NCI-H1694 (cell line): Measurements from ENCODE around the gene WWOX.

Experiments
- DNase-seq: peaks from one replicate; lab custom pipeline; 2025; lab: John Stamatoyannopoulos, UW

Gene WWOX

GRCh38 chr16:78852081-78852635 is 752.7 kb downstream of the WWOX start:
- no peak for DNase-seq

DNA sequence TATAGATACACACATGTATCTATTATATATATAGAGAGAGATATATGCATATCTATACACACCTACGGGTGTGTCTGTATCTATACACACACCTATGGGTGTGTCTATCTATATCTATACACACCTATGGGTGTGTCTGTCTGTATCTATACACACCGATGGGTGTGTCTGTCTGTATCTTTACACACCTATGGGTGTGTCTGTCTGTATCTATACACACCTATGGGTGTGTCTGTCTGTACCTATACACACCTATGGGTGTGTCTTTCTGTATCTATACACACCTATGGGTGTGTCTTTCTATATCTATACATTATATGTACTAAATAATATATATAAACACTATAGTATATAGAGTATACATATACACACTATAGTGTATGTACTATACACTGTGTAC is 762.6 kb downstream of the WWOX start:
- no peak for DNase-seq

DNA sequence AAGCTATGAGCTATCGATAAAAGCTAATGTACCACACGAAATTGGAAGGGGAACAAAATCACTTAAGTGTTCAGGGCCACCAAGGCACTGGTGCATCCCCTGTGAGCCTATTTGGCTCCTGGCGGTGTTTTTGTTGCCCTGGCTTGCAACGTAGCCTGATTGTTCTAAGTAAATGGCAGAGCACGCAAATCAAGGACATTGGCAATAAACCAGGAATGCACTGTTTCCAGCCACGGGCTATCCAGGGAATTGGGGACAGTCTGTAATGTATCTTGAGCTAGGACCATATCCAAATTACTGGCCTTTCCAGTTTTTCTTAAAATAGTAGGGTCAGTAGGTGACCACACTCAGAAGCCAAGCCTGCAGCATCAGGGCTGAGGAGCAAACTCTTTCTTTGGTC is 767.1 kb downstream of the WWOX start:
- DNase-seq = no peak

GRCh38 chr16:78869492-78869891 is 770.0 kb downstream of the WWOX start:
- DNase-seq = no peak

- no peak for DNase-seq
Measured at GRCh38 chr16:78871241-78871640, 771.8 kb downstream of the WWOX start.

DNA sequence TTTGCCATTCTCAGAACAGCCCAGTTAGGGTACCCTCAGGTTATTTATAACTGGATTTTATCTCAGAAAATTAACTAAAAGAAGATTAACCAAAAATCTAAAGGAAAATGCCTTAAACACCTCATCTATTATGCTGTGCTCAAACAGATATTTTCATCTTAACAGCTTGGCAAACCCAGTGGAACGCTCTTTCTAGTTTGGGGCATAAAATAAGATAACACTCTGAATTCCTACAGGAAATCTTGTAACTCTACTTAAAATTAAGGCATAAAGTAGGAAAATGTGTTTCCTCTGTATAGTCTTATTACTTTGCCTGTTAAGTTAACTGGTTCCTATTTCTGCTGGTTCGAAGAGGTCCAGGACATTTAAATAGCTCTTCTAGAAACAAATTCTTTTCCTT is 777.2 kb downstream of the WWOX start:
- no peak for DNase-seq

GRCh38 chr16:78877114-78877655 is 777.7 kb downstream of the WWOX start:
- DNase-seq = no peak

- no peak for DNase-seq
Measured at GRCh38 chr16:78878570-78878969, 779.1 kb downstream of the WWOX start.

DNA sequence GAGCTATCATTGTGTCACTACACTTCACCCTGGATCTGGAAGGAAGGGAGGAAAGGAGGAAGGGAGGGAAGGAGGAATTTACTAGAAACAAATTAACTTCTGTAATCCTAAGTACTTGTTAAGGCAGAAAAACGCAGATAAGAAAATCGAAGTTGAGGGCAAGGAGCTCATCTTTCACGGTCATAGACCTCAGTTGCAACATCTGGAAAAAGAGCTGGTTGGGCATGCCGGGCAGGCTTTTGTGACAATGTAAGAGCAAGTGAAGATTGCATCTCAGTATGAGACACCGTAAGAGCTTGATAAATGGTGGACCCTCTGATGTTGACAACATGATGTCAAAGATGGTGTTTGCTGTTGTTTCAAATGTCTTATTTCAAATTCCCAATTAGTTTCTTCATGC is 779.6 kb downstream of the WWOX start:
- DNase-seq = no peak

DNA sequence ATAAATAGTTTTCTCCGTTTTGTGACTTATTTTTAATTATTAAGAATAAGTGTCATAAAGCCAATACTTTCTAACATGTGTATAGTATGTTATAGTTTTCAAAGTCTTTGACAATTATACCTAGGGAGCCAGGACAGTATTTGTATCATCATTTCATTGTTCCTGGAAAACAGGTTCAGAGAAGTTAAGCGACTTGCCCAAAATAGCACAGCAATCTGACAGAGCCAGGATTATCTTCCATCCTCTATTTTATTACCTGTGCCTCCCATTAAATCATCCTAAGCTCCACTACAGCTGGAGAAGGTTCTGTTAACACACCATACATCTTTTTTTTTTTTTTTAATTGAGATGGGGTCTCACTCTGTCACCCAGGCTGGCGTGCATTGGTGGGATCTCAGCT is 782.7 kb downstream of the WWOX start:
- DNase-seq = no peak

GRCh38 chr16:78882751-78883150 is 783.3 kb downstream of the WWOX start:
- DNase-seq = no peak

DNA sequence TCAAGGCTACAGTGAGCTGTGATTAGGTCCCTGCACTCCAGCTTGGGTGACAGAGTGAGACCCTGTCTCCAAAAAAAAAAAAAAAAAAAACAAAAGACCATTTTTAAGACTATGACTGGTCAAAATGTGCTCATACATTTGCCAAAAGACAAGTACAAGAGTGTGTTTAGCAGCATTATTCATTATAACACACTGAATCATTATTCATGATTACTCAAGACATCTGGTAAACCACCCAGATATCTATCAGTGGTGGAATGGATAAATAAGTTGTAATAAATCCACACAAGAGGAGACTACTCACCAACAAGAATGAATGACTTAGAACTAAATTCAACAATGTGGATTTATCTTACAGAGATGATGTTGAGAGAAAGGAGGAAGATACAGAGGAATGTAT is 784.8 kb downstream of the WWOX start:
- DNase-seq = no peak

DNA sequence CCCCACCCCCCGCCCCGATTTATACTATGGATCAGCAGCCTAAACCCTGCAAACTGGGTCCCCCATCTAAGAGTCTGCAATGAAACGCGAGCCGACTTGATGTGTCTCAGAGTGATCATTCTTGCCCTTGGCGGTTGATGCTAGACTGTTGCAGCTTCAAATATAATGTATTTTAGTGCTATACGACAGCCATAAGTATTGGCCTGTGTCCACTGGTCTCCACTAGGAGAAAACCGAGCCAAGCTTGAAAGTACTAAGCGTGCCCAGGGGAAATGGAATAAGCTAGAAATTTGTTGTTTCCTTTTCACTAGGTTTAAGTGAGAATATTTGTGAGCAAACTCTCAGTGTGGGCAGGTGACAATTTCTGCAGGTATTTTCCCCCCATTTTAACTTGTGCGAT is 789.9 kb downstream of the WWOX start:
- no peak for DNase-seq

DNA sequence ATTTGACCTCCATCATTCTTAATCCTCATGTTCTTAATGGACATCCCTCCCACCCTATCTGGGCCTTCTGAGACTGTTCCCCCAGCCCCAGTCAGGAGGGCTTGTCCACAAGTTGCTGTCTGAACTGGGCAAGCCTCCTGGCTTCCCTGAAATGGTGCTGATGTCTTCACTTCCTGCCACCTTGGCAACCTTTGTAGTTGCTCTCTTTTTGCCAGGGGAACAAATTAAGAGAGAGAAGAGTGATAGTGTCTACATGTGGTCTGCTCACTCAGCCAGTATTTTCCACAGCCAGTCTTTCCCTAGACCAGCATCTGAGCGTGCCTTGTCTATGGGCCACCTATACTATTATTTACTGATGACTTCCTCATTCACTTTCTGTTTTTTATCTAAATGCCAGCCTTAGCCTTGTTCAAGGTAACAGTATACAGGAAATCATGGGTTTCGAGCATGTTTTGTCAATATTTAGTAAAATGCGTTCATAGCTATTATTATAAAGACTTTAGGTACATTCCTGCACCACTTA is 791.0 kb downstream of the WWOX start:
- DNase-seq = no peak

DNA sequence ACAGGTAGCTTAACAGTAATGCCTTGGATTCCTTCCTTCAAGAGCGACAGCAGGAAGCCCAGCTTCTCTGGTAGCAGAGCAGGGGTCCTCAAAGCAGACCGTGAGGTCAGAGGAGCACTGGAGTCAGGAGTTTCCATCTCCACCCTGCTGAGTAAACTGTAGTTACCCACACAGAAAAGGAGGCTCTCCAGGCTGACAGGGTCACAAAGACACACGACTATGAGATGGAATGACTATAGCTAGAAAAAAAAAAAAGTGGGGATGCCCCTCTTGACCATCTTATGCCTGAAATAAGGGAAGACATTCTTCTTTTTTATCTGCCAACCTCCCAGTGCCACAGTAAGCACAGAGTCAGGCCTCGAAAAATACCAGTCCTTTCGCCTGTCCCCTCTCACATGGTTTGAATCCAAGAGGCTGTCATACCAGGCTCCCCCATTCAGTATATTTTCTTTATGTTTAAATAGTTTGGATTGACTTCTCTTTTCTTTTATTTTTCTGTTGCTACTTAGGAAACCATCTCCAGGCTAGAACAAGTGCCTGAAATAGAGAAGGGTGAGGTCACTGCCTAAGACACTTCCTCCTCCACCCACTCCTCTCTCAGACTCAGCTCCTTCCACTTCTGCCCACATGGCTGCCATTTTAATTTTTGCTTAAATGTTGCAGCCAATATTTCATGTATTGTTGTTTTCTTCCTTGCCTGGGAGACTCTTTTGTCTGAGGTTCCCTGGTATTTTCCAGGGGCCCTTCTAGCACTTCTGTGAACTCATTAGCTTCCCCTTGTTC is 793.7 kb downstream of the WWOX start:
- no peak for DNase-seq

DNA sequence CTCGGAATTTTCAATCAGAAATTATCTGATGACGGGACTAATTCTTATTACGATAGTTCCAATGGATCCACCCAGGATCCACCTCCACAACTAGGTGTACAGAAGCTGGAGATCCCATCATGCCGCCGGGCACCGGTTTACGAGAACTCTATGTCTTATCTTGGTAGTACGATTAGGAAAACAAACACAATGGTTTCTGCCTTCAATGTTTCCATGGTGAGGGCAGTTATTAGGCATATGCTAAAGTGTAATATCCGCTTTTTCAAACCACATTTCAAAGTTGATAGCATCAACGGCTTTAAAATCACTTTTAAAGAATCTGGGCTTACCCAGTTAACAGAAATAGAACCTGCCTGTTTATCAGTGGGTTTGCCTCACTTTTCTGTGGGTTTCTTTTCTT is 795.4 kb downstream of the WWOX start:
- DNase-seq = no peak

DNA sequence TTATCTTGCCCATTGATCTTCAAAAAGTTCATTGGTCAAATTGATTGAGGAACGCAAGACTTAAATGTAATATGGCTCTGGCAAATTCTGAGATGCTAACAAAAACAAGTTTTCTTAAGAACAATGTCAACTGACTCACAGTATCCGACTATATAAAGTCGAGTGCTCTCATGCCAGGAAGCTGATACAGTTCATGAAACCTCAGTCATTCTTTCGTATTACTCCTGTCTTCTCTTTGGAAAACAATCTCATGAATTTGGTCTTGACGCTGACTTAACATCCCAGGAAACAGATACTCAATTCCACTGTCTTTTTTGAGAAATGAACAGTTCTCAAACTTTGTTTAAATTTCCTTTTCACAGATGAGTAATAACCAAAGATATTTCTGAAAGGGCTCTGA is 796.2 kb downstream of the WWOX start:
- no peak for DNase-seq

DNA sequence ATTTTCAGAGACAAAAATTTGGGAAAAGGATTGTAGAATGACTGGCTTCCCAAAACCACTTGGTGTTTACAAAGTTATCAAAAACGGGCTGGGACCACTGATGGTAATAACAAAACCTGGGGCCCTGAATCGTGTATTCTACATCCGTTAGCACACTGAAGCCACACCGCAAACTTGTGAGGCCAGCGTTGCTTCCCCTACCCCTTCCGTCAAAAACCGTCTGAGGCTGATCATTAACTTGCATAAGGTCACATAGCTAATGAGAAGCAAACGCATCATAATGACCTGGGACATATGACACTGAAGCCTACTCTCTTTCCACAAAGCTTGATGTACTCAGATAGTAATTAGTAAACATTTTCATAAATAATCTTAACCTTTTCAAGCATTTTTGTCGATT is 796.8 kb downstream of the WWOX start:
- no peak for DNase-seq

DNA sequence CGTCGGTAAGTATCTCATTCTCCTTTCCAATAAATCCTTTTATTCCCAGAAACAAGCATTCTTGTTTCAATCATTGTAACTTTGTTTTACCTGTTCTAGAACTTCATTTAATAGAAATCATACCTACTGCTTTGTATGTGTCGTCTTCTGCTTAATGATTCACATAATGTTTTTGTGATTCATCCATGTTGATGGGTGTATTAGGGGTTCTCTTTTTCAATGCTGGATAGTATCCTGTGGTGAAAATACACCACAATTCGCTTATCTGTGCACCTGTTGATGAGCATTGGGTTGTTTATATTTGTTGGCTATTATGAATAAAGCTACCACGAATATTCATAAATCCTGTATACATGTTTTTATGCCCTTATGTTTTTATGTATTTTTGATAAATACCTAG is 797.8 kb downstream of the WWOX start:
- no peak for DNase-seq

DNA sequence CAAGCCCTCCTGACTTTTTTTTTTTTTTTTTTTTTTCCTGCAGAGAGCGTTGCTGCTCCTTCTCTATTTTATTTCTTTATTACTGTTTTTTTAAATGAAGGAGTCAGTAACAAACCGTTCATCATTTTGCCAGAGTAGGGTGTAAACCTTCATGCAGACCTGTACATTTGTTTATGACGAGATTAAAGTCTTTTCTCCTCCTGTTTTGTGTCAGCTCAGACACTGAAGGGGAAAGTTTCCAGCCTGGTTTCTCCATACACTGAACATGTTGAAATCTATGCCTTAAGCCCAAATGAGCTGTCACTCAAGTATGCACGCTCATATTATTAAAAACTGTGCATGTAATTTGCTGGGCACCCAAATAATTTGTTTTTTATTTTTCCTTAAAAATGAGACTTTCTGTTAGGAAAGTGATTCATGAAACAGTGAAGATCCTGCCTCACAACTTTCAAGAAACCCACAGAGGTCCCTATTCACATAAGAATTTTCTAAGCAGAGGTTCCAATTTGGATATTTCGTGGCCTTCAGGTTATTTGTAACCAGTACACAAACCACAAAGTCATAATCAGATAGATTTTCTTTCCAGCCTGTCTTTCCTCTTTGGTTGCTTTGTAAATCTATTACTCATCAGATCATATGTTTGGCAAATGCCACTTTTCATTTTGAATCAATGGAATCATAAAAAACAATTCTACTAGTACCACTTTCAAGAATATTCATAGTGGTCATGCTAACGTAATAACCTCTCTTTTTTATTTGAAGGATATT is 800.8 kb downstream of the WWOX start:
- DNase-seq = no peak

GRCh38 chr16:78900966-78901365 is 801.5 kb downstream of the WWOX start:
- no peak for DNase-seq

- DNase-seq = no peak
Measured at GRCh38 chr16:78902321-78902720, 802.9 kb downstream of the WWOX start.

GRCh38 chr16:78903237-78903636 is 803.8 kb downstream of the WWOX start:
- DNase-seq = no peak
